HG02840 (cell line): ENCODE measurements around the gene FATE1.

Source experiments
- ATAC-seq: cut with Tn5 transposase; IDR thresholded peaks from one replicate; pipeline ENCODE4 v1.9.1; 2021; ENCODE audit warnings: mild to moderate bottlenecking, moderate library complexity, moderate number of reproducible peaks; ENCODE audit not compliant: unreplicated experiment, low FRiP score

FATE1 gene

DNA sequence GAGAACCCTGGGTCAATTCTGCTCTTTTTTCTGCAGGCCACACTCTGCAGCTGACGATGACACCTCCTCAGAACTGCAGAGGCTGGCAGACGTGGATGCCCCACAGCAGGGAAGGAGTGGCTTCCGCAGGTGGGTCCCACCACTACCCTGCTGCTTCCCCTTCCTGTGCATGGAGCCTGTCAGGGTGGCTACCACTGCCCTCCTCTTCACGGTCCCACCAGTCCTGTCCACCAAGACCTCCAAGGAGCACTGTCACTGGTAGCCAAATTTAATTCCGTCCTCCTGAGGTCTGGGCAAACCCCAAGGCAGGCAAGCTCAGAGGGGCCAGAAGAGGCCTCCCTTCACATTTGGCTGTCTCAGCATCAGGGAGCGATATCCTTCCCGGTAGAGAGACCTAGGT, 22.9 kb downstream of the FATE1 start:
- ATAC-seq = no peak

DNA sequence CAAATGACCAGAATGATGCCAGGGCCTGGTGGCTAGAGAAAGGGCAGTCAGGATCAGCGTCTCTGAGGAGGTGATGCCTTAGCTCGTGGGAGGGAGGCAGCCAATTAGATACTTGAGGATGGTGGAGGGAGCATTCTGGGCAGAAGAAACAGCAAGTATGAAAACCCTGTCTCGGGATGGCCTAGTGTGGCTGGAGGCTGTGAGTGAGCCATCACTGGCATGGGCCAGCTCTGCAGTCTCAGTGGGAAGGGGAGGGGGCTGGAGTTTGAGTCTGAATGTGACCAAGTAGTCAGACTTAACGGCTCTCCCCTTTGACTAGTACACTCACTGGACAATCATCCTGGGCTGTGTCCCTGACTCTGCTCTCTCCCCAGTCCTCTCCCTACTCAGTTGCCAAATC, 25.8 kb downstream of the FATE1 start:
- no peak for ATAC-seq

DNA sequence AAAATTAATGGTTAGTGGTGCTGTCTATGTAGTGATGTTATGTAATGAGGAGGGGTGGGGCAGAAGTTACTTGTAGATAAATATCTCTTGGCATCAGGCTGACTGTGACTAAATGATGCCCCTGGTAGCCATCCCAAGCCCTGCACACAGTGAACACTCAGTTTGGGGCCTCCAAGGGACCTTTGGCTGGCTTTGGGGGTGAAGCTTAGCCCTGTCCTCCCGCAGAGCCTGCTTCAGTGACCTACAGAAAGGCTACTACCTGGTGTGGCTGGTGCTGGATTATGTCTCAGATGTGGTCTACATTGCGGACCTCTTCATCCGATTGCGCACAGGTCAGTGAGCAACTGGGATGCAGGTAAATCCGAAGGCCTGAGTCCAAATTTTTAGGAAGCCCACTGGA, 26.5 kb downstream of the FATE1 start:
- no peak for ATAC-seq

DNA sequence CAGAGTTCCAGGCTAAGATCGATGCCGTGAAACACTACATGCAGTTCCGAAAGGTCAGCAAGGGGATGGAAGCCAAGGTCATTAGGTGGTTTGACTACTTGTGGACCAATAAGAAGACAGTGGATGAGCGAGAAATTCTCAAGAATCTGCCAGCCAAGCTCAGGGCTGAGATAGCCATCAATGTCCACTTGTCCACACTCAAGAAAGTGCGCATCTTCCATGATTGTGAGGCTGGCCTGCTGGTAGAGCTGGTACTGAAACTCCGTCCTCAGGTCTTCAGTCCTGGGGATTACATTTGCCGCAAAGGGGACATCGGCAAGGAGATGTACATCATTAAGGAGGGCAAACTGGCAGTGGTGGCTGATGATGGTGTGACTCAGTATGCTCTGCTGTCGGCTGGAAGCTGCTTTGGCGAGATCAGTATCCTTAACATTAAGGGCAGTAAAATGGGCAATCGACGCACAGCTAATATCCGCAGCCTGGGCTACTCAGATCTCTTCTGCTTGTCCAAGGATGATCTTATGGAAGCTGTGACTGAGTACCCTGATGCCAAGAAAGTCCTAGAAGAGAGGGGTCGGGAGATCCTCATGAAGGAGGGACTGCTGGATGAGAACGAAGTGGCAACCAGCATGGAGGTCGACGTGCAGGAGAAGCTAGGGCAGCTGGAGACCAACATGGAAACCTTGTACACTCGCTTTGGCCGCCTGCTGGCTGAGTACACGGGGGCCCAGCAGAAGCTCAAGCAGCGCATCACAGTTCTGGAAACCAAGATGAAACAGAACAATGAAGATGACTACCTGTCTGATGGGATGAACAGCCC, 28.0 kb downstream of the FATE1 start:
- no peak for ATAC-seq

DNA sequence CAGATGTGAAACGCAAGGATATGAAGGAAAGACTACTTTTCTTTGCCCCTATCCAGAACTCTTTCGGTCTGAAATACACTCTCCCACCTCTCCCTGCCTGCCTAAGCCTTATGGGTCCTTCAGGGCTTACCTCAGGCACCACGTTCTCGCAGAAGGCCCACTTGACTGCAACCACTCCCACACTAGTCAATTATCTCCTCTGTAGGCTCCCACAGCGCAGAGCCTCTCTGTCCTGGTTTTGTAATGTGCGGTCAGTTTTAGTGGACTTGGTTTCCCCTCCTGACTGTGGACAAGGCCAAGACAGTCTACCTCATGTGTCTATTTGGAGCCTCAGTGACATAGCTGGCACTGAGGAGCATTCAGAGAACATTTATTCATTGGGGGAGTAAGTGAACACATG, 29.8 kb downstream of the FATE1 start:
- ATAC-seq = no peak

DNA sequence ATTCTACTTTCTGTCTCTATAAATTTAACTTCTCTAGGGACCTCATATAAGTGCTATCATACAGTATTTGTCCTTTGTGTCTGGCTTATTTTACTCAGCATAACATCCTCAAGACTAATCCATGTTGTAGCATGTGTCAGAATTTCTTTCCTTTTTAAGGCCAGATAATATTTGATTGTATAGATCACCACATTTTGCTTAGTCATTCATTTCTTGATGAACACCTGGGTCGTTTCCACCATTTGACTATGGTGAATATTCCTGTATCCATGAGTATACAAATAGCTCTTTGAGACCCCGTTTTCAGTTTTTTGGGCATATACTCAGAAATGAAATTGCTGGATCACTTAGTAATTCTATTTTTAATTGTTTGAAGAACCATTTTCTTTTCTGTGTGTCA, 30.7 kb downstream of the FATE1 start:
- ATAC-seq = no peak

DNA sequence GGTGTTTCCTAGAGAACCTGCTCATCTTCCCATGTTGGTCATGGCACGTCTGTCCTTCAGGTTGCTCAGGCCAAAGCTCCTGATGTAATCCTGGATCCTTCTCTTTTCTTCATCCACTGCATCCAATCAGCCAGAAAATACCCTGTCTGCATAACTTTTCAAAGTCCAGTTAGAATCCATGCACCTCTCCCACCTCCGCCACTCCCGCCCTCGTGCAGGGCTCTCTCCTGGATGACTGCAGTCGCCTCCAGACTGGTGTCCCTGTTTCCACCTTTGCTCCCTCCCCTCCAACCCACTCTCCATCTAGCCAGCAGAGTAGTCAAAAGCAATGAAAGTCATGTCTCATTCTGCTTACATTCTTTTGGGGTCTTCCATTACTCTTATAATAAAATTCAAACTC, 34.7 kb downstream of the FATE1 start:
- no peak for ATAC-seq

DNA sequence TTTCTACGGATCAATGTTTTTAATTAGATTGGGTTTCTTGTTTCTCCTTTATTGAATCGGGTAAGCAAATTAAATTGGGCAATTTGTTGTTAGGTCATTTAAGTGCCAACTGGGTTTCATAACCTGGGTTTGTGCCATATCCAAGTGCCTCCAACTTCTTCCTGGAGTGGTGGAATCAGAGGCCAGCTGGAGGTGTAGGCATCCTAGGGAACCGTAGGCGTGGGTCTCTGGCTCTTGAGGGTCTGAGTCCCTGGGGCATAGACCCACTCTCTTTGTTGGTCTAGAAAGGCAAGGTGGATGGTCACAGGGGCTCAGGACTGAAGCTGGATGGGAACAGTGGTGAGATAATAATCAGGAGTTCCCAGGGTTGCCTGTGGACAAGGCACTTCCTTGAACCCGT, 37.0 kb downstream of the FATE1 start:
- no peak for ATAC-seq

DNA sequence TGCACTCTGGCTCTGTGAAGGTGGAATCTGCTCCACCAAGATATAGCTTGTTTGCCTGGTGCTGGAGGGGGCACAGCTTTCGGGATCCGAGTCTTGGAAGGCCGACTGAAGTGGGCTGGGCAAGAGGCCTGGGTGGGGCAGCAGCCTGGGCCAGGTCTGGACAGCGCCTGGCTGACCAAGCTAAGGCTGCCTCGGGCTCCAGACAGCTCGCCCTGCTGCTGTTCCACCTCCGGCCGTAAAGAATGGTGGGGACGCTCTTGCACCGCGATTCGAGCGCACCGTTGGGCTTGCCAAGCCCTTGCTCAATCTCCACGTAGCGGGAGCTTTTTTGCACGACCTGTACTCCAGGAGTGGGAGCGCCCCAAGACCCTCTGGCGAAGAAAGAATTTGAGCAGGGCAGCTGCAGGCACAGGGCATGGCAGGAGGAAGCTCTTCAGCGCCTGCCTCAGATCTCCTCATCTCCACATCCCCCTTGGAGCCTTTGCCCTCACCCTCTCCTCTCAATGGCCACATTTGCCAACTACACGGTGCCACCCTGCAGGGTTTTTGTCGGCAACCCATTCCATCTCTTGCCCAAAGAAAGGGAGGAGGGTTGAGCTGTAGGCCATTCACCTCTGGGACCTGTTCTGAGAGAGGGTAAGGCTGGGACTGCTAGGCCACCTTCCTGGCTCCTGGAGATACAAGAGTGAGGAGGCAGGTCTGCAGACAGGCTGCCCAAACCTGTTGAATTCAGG, 37.6 kb downstream of the FATE1 start:
- peak; percentile 58 for ATAC-seq

DNA sequence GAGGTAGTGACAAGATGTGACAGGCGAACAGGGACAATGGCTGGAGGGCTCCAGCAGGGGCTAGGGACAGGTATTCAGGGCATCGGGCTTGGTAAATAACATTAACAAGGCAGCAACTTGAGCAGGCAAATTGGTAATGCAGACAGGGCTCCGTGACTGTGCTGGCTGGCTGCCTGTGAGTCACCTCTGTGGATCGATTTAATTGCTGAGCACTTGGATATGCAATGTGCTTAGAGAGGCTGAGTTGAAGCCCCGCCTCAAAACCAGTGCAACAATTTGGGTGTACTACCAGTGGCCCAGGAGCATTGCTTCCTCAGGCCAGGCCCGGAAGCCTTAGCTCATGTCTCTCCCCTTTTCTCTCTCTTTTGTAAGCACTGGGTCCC, 38.2 kb downstream of the FATE1 start:
- ATAC-seq = no peak

DNA sequence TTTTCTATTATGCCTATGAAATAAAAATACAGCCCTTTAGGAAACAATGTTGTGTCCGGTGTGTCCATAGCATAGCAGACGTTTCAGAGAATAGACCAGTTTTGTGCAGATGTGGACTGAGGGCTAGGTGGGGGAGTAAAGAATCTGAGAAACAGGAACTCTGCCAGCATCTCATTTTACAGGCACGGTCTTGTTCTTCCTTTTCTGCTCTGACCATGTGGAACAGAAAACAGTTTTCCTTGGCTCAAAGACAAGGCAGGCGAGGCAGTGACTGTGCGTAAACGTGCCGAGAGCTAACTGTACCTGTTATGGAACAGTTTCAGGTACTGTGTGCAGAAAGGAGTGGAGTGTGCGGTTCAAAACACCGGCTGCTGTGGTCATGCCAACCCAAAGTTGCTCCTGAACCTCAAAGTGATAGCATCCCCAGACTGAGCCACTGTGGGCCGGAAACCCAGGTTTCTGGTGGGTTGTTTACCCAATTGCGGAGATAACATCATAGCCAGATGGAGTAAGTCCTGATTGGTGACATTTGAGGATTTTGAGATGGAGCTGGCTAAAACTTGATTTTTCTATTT, 38.9 kb downstream of the FATE1 start:
- ATAC-seq = no peak

DNA sequence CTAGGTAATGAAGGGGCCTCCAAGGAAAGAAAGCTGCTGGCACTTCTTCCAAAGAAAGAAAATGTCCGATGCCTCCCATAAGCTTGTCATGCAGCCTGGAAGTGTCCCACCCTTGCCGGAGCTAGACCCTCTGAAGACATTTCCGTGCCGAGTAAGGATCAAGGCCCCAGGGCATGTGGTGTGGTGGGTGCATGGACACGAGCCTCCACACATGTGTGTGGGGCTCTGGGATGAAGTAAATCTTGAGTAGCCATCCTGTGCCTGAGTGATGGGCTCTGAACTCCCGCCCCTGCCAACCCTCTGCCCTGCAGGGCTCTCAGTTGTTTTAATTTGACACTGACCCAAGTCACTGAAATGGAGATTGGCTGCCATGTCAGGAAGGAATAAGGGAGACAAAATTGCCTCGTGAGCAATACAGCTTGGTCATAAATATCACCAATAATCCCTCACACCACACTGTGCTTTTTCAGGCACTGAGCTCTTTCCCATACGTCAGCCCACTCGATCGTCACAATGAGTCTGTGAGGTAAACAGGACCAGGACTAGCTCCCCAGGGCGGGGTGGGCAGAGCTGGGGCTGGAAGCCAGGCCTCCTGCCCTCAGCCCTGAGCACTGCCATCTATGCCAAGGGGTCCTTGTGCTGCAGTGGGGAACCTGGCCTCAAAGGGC, 43.3 kb downstream of the FATE1 start:
- no peak for ATAC-seq

DNA sequence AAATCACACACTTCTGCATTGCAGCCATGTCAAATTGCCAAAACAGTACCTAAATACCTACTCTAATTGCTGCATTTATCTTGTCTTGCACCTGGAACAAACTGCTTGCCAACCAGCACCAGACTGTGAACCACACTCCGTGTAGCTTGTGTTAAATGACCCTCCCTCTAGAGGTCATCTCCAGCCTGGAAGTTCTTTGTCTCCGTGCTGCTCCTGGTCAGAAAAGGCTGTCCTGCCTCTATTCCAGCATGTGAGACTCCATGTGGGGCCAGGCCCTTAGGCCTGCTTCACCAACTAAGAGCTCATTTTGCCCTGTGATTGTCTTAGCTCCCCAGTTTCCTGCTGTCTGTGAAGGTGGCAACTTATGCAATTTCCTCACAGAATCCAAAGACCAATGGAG, 47.0 kb downstream of the FATE1 start:
- no peak for ATAC-seq

DNA sequence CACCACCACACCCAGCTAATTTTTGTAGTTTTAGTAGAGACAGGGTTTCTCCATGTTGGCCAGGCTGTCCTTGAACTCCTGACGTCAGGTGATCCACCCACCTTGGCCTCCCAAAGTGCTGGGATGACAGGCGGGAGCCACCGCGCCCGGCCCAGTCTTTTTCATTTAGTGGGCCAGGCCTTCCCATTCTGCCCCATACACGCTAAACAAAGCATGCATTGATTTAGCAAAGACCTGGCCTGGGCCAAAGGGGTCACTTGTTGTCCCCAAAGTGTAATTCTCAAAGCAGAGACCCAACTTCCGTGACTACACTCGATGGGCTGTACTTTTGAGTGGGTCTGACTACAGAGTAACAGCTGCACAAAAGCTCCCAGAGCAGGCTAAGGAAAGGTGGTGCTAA, 47.9 kb downstream of the FATE1 start:
- no peak for ATAC-seq

DNA sequence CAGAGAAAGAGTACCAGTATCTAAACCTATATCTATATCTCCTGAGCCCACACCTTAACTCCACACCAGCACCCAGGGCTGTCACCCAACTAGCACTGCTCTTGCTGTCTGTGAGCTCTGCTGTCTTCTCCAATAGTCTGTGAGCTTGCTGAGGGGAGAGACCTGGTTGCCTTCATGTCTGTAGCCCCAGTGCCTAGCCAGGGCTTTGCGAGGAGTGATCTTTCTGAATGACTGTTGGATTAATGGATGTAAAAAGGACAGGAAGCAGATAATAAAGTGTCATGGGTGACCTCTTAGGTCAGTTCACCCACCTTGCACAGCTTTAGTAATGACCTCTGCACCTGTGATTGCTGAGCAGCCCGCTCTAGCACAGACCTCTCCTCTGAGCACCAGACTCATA, 49.2 kb downstream of the FATE1 start:
- ATAC-seq = no peak

DNA sequence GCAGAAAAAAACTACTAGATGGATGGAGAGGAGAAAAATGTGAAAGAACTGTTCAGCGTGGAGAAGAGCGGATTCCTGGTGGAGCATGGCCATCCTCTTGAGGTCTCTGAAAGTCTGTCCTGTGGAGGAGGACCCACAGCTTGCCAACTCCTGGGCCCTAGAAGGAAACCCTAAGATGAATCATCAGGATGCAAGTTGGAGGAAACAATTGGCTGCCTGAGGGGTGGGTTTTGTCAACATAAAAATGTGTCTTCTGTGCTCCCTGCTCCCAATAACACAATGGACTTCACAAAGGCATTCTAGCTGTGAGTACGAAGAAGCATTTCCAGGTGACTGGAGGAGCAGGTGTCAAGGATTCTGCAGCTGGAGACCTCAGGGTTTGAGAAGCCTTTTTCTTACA, 55.9 kb downstream of the FATE1 start:
- no peak for ATAC-seq
